DOHH2 (cell line): ENCODE results near the gene RBM26.

Source experiments
- H3F3A ChIP-seq: fragments of 200-600 bp; sonication (generic), shearing (Covaris generic); 2 replicates; pipeline ENCODE4 v1.6.0; 2016; ENCODE audit warnings: antibody characterized with exemption, mild to moderate bottlenecking; ENCODE audit not compliant: control insufficient read depth, insufficient read depth
- H3K27ac ChIP-seq: fragments of 200-600 bp; sonication (generic); 2 replicates; pipeline ENCODE4 v1.5.1; 2014; ENCODE audit warnings: low read depth, mild to moderate bottlenecking, low read length, moderate library complexity
- H3K27me3 ChIP-seq: fragments of 200-600 bp; sonication (generic); 2 replicates; pipeline ENCODE4 v1.6.1; 2014; ENCODE audit warnings: mild to moderate bottlenecking, low read length, mixed read lengths; ENCODE audit not compliant: control insufficient read depth
- H3K36me3 ChIP-seq: fragments of 200-600 bp; sonication (generic); 2 replicates; pipeline ENCODE4 v1.6.1; 2014; ENCODE audit warnings: mild to moderate bottlenecking, low read length, moderate library complexity, mixed read lengths; ENCODE audit not compliant: control insufficient read depth
- H3K4me1 ChIP-seq: fragments of 200-600 bp; sonication (generic); 2 replicates; pipeline ENCODE4 v1.6.1; 2014; ENCODE audit warnings: mild to moderate bottlenecking, low read length, mixed read lengths; ENCODE audit not compliant: control insufficient read depth
- H3K4me2 ChIP-seq: fragments of 200-600 bp; sonication (generic); 2 replicates; pipeline ENCODE4 v1.6.0; 2014; ENCODE audit warnings: mild to moderate bottlenecking, low read length, moderate library complexity
- H3K4me3 ChIP-seq: fragments of 200-600 bp; sonication (generic); 2 replicates; pipeline ENCODE4 v1.5.1; 2014; ENCODE audit warnings: mild to moderate bottlenecking, low read length, mixed read lengths
- H3K79me2 ChIP-seq: fragments of 200-600 bp; sonication (generic); 2 replicates; pipeline ENCODE4 v1.6.1; 2014; ENCODE audit warnings: mild to moderate bottlenecking, low read length, mixed read lengths; ENCODE audit not compliant: control insufficient read depth
- H3K9me2 ChIP-seq: fragments of 200-600 bp; sonication (generic); replicated peaks from 2 replicates; pipeline ENCODE4 v1.6.1; 2014; ENCODE audit warnings: mild to moderate bottlenecking, low read length, mixed read lengths; ENCODE audit not compliant: control insufficient read depth
- H3K9me3 ChIP-seq: fragments of 200-600 bp; sonication (generic); 2 replicates; pipeline ENCODE4 v1.6.1; 2014; ENCODE audit warnings: antibody characterized with exemption, low read length, mixed read lengths; ENCODE audit not compliant: control insufficient read depth, insufficient read depth
- H4K20me1 ChIP-seq: fragments of 200-600 bp; sonication (generic); 2 replicates; pipeline ENCODE4 v1.6.0; 2014; ENCODE audit warnings: low read depth, mild to moderate bottlenecking, antibody characterized with exemption, low read length, moderate library complexity; ENCODE audit not compliant: control insufficient read depth, insufficient read depth
- CTCF ChIP-seq: fragments of 200-600 bp; sonication (generic); IDR thresholded peaks from one replicate; pipeline ENCODE4 v1.5.1; 2014; ENCODE audit warnings: antibody characterized with exemption, mild to moderate bottlenecking, low read depth, low read length; ENCODE audit not compliant: poor library complexity, severe bottlenecking
- EZH2phosphoT487 ChIP-seq: fragments of 200-600 bp; sonication (generic); IDR thresholded peaks from 2 replicates; pipeline ENCODE4 v1.6.1; 2017; ENCODE audit warnings: borderline replicate concordance, mild to moderate bottlenecking, antibody characterized with exemption, low read length, moderate library complexity, mixed read lengths

RBM26 gene

DNA sequence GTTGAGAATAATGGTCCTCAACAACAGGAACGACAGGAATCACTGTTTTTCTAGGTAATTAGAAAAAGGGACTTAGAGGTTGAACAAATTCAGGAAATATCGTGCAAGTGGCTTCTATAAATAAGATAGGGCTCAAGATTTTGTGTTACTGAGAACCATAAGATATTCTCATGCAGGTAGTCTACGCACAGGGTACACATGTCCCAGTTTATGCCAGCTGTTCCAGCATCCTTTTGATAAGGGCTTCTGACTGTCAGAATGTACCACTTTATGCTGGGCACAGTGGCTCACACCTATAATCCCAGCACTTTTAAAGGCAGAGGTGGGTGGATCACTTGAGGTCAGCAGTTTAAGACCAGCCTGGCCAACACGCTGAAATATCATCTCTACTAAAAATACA lies 32.1 kb downstream of the RBM26 start:
- peaks cover 3% of the 10 kb centered on the region; the same call in 1 of the 2 replicates for H3F3A ChIP-seq
- H3K9me3 ChIP-seq, result no peaks in the 10 kb centered on the region
- H3K27ac ChIP-seq, result no peak overlapping the region
- TF ChIP-seq CTCF, result no peak
- TF ChIP-seq EZH2phosphoT487, result no peak
- no peaks in the 10 kb centered on the region for H3K9me2 ChIP-seq
- peaks cover 34% of the 10 kb centered on the region for H3K79me2 ChIP-seq
- no peak overlapping the region for H3K4me3 ChIP-seq
- H3K4me1 ChIP-seq, result no peaks in the 10 kb centered on the region
- H3K36me3 ChIP-seq, result peaks cover 76% of the 10 kb centered on the region
- no peaks in the 10 kb centered on the region for H4K20me1 ChIP-seq
- no peaks in the 10 kb centered on the region for H3K27me3 ChIP-seq
- no peak overlapping the region for H3K4me2 ChIP-seq

DNA sequence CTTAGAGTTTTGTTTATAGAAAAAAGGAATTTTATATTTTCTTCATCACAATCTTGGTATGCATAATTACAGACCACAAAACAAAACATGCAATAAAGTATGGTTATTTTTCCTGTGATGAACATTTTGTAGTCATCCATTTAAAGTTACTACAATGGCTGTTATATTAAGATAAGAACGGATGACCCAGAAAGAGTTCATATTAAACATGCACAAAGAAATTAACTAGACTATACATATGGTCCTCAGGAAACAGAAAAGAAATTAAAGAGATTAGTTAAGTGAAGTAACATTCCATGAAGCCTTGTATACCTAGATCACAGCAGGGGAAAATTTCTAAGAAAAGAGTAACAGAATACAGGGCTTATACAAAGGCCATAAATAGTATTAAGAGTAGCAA lies 36.8 kb downstream of the RBM26 start:
- Histone ChIP-seq H3K4me3 (no peak overlapping the region), H3K9me2 (no peaks in the 10 kb centered on the region), H4K20me1 (no peaks in the 10 kb centered on the region), H3K27me3 (no peaks in the 10 kb centered on the region), H3K9me3 (no peaks in the 10 kb centered on the region), H3K4me1 (no peaks in the 10 kb centered on the region), H3F3A (no peaks in the 10 kb centered on the region; the same call in 1 of the 2 replicates), H3K36me3 (peaks cover 77% of the 10 kb centered on the region), H3K27ac (no peak overlapping the region), H3K79me2 (peaks cover 6% of the 10 kb centered on the region), H3K4me2 (no peak overlapping the region)
- TF ChIP-seq EZH2phosphoT487, result no peak
- TF ChIP-seq CTCF, result no peak

DNA sequence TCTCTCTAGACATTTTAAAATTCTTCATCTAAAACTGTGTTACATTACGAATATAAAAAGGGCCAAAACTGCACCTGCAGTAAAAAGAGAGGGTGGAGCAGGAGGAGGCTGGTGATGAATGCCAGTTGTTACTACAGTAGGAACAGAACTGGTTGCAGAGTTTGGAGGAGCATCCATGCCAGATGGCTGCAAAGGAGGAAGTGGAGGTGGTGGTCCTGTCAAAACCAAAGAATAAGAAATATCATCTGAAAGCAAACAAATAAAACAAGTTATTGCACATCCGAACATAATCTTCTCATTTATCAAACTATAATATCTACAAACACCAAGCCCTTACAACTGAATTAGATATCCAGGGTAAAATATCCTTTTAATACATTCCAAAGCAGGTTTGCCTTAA lies 40.1 kb downstream of the RBM26 start:
- Histone ChIP-seq H3K27ac (no peak overlapping the region), H3K36me3 (peaks cover 90% of the 10 kb centered on the region)

DNA sequence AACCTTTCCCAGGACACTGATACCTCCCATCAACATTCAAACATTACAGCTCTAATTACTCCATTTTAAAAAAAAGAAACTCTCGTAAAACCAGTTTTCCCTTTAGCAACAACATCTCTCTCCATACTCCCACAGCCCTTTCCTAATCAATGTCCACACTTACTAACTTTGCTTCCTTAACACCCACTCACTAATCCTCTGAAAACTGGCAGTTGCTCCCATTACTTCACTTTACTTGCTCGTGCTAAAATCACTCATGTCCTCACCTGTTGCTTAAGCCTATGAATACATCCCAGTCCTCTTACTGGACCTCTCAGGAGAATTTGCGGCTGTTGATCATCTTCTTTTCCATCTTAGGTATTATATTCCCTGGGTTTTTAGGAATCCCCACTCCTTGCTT lies 44.8 kb downstream of the RBM26 start:
- no peaks in the 10 kb centered on the region for H3K9me2 ChIP-seq
- H3K4me2 ChIP-seq, result no peak overlapping the region
- no peaks in the 10 kb centered on the region for H3K4me1 ChIP-seq
- no peaks in the 10 kb centered on the region for H3K27me3 ChIP-seq
- TF ChIP-seq EZH2phosphoT487 (no peak), CTCF (no peak)
- 0 out of 2 replicates have a peak, but pooled peaks cover 3% of the 10 kb centered on the region for H4K20me1 ChIP-seq
- peaks cover 89% of the 10 kb centered on the region for H3K36me3 ChIP-seq
- H3F3A ChIP-seq, result peaks cover 4% of the 10 kb centered on the region; the same call in 1 of the 2 replicates
- no peak overlapping the region for H3K4me3 ChIP-seq
- H3K79me2 ChIP-seq, result peaks cover 8% of the 10 kb centered on the region; the same call in 1 of the 2 replicates
- no peaks in the 10 kb centered on the region for H3K9me3 ChIP-seq
- no peak overlapping the region for H3K27ac ChIP-seq

More for the DNA sequence above, 40.1 kb downstream of the RBM26 start:
- Histone ChIP-seq H3K4me1 (no peaks in the 10 kb centered on the region), H4K20me1 (no peaks in the 10 kb centered on the region), H3K9me3 (no peaks in the 10 kb centered on the region), H3K4me3 (no peak overlapping the region), H3K27me3 (no peaks in the 10 kb centered on the region), H3F3A (no peaks in the 10 kb centered on the region; the same call in 1 of the 2 replicates), H3K79me2 (peaks cover 6% of the 10 kb centered on the region; the same call in 1 of the 2 replicates), H3K9me2 (no peaks in the 10 kb centered on the region), H3K4me2 (no peak overlapping the region)
- TF ChIP-seq EZH2phosphoT487, result no peak
